GM23338 (cell line): ENCODE results near the gene EIF4E2. TPM values are rescaled to one million over a fixed set of nuclear protein-coding genes. Genes with fewer than 3 reads are reported as not detected.

Experiments
- ATAC-seq: fragments of 200-7000 bp; cut with Tn5 transposase; 3 replicates; pipeline ENCODE4 v1.9.1; 2020
- DNase-seq: peaks from one replicate; pipeline ENCODE4 v3.0.0-alpha.2; 2015; ENCODE audit warnings: low spot score
- H2AFZ ChIP-seq: fragments of 200-600 bp; sonication (generic); 2 replicates; pipeline ENCODE4 v1.8.0; 2016; ENCODE audit warnings: antibody characterized with exemption, mild to moderate bottlenecking, moderate library complexity
- H3F3A ChIP-seq: fragments of 200-600 bp; sonication (generic); replicated peaks from 2 replicates; pipeline ENCODE4 v1.8.0; 2017; ENCODE audit warnings: antibody characterized with exemption, mixed run types, low read depth
- H3K27ac ChIP-seq: fragments of 200-600 bp; sonication (generic); 2 replicates; pipeline ENCODE4 v1.6.1; 2016; ENCODE audit warnings: low read depth
- H3K27me3 ChIP-seq: fragments of 200-600 bp; sonication (generic); 2 replicates; pipeline ENCODE4 v1.8.0; 2016; ENCODE audit warnings: mild to moderate bottlenecking, mixed run types, moderate library complexity; ENCODE audit not compliant: insufficient read depth
- H3K36me3 ChIP-seq: fragments of 200-600 bp; sonication (generic); 2 replicates; pipeline ENCODE4 v1.8.0; 2016; ENCODE audit warnings: mild to moderate bottlenecking; ENCODE audit not compliant: insufficient read depth
- H3K4me1 ChIP-seq: fragments of 200-600 bp; sonication (generic); 2 replicates; pipeline ENCODE4 v1.8.0; 2016; ENCODE audit warnings: mild to moderate bottlenecking, moderate library complexity; ENCODE audit not compliant: insufficient read depth
- H3K4me2 ChIP-seq: fragments of 200-600 bp; sonication (generic); 2 replicates; pipeline ENCODE4 v1.7.1; 2017; ENCODE audit warnings: mixed run types
- H3K4me3 ChIP-seq: fragments of 200-600 bp; sonication (generic); 2 replicates; pipeline ENCODE4 v1.6.1; 2016; ENCODE audit warnings: mixed run types
- H3K79me2 ChIP-seq: fragments of 200-600 bp; sonication (generic); replicated peaks from 2 replicates; pipeline ENCODE4 v1.8.0; 2017; ENCODE audit warnings: mild to moderate bottlenecking; ENCODE audit not compliant: insufficient read depth
- H3K9me2 ChIP-seq: fragments of 200-600 bp; sonication (generic); 2 replicates; pipeline ENCODE4 v1.8.0; 2017; ENCODE audit not compliant: insufficient read depth
- H4K20me1 ChIP-seq: fragments of 200-600 bp; sonication (generic); replicated peaks from 2 replicates; pipeline ENCODE4 v1.8.0; 2017; ENCODE audit warnings: mild to moderate bottlenecking; ENCODE audit not compliant: insufficient read depth
- H3K27ac Mint-ChIP-seq: 2 replicates; pipeline ENCODE4 v1.8.0; 2020; ENCODE audit warnings: inconsistent platforms, mild to moderate bottlenecking, moderate library complexity, mixed read lengths
- H3K27me3 Mint-ChIP-seq: 3 replicates; pipeline ENCODE4 v1.8.0; 2022; ENCODE audit warnings: low read depth, mild to moderate bottlenecking, moderate library complexity, mixed read lengths, inconsistent platforms; ENCODE audit not compliant: insufficient read depth, poor library complexity
- H3K36me3 Mint-ChIP-seq: 3 replicates; pipeline ENCODE4 v1.8.0; 2021; ENCODE audit warnings: low read depth, mild to moderate bottlenecking, inconsistent platforms, moderate library complexity, mixed read lengths
- H3K4me1 Mint-ChIP-seq: 3 replicates; pipeline ENCODE4 v1.8.0; 2020; ENCODE audit warnings: mild to moderate bottlenecking, inconsistent platforms, mixed read lengths
- H3K4me3 Mint-ChIP-seq: 3 replicates; pipeline ENCODE4 v1.8.0; 2021; ENCODE audit warnings: moderate library complexity, mild to moderate bottlenecking, inconsistent platforms, mixed read lengths
- H3K9me3 Mint-ChIP-seq: 3 replicates; pipeline ENCODE4 v1.8.0; 2020; ENCODE audit warnings: moderate library complexity, mild to moderate bottlenecking, inconsistent platforms, mixed read lengths
- CTCF ChIP-seq, 2 experiments: fragments of 200-600 bp in 1 of 2; sonication (generic) in 1 of 2; conservative IDR thresholded peaks; 2 replicates each; pipeline versions ENCODE4 v1.5.1 to v1.6.1; 2016 to 2017; ENCODE audit warnings: antibody characterized with exemption in 2 of 2, low read depth in 2 of 2, mild to moderate bottlenecking in 2 of 2, moderate library complexity in 1 of 2
- ETS1 ChIP-seq: IDR thresholded peaks from 2 replicates; pipeline ENCODE4 v1.6.1; 2016; ENCODE audit warnings: antibody characterized with exemption
- EZH2 ChIP-seq: fragments of 200-600 bp; sonication (generic); IDR thresholded peaks from one replicate; pipeline ENCODE4 v1.8.0; 2017; ENCODE audit warnings: antibody characterized with exemption, mild to moderate bottlenecking, low read depth; ENCODE audit not compliant: unreplicated experiment
- EZH2phosphoT487 ChIP-seq: fragments of 200-600 bp; sonication (generic); IDR thresholded peaks from one replicate; pipeline ENCODE4 v1.8.1; 2018; ENCODE audit warnings: antibody characterized with exemption; ENCODE audit not compliant: unreplicated experiment
- JUNB ChIP-seq: IDR thresholded peaks from one replicate; pipeline ENCODE4 v1.6.1; 2016; ENCODE audit warnings: antibody characterized with exemption; ENCODE audit not compliant: unreplicated experiment
- NANOG ChIP-seq: IDR thresholded peaks from 2 replicates; pipeline ENCODE4 v1.6.1; 2016; ENCODE audit warnings: antibody characterized with exemption, borderline replicate concordance
- REST ChIP-seq: IDR thresholded peaks from one replicate; pipeline ENCODE4 v1.6.1; 2018; ENCODE audit warnings: antibody characterized with exemption; ENCODE audit not compliant: unreplicated experiment
- STAT1 ChIP-seq: IDR thresholded peaks from one replicate; pipeline ENCODE4 v1.6.1; 2016; ENCODE audit warnings: antibody characterized with exemption; ENCODE audit not compliant: unreplicated experiment
- ZNF114 ChIP-seq: fragments of 250-450 bp; sonication (Bioruptor Pico); IDR thresholded peaks from 2 replicates; pipeline ENCODE4 v1.5.0; 2020; ENCODE audit warnings: mild to moderate bottlenecking, moderate library complexity
- polyA plus RNA-seq: library from polyadenylated mRNA; unstranded; fragments of >200 nt; fragmentation: Nextera tagmentation; extraction: Ambion mirVana; gene quantifications from 2 replicates; pipeline ENCODE4 v1.2.1, GENCODE V29; 2016
- total RNA-seq: library from RNA; depleted of rRNA; stranded (reverse); fragments of >200 nt; shearing (Covaris generic); gene quantifications from 2 replicates; pipeline ENCODE4 v1.2.3, GENCODE V29; 2014

The EIF4E2 gene
- total and polyA plus RNA-seq, 2 experiments from 2014 or later = 68.1 to 152 TPM

GRCh38 chr2:232525791-232526371 is 24.6 kb upstream of the EIF4E2 start, which contains the start of gene CHRND (continued):
- TF ChIP-seq REST = no peak
- no peak for TF ChIP-seq EZH2

- H2AFZ ChIP-seq = no peak overlapping the region
- Mint-ChIP-seq H3K36me3 (no peaks in the 10 kb centered on the region; the same call in 2 of the 3 replicates), H3K4me1 (peaks cover 14% of the 10 kb centered on the region), H3K27me3 (peaks cover 44% of the 10 kb centered on the region), H3K27ac (no peak overlapping the region), H3K9me3 (no peaks in the 10 kb centered on the region), H3K4me3 (no peak overlapping the region)
- H3K4me1 ChIP-seq = no peaks in the 10 kb centered on the region; the same call in 1 of the 2 replicates
- no peaks in the 10 kb centered on the region; the same call in 1 of the 2 replicates for H4K20me1 ChIP-seq
- no peaks in the 10 kb centered on the region for H3K9me2 ChIP-seq
- DNase-seq (no peak), ATAC-seq (no peak)
- no peak for TF ChIP-seq EZH2
- TF ChIP-seq CTCF (conservative IDR thresholded peaks at IDR 0.05; ENCODE audit: low read depth in 2 of 2) = no peak
- TF ChIP-seq ZNF114 (CRISPR knock-in tag) = no peak
- no peak for TF ChIP-seq EZH2phosphoT487
- no peak for TF ChIP-seq STAT1
- TF ChIP-seq NANOG = no peak
- TF ChIP-seq JUNB = no peak
- TF ChIP-seq ETS1 = no peak
- H3K27ac ChIP-seq = no peak overlapping the region
- peaks cover 38% of the 10 kb centered on the region for H3K27me3 ChIP-seq
- H3K4me3 ChIP-seq = no peak overlapping the region
- no peaks in the 10 kb centered on the region for H3K36me3 ChIP-seq
- 0 out of 2 replicates have a peak, but pooled peaks cover 1% of the 10 kb centered on the region for H3F3A ChIP-seq
- H3K4me2 ChIP-seq = no peak overlapping the region
- H3K79me2 ChIP-seq = no peaks in the 10 kb centered on the region
Measured at GRCh38 chr2:232526372-232526941, 24.0 kb upstream of the EIF4E2 start.
